ENCODE measurements around the gene ANP32E. TPM values are rescaled to one million over a fixed set of nuclear protein-coding genes. Genes with fewer than 3 reads are reported as not detected.

Gene ANP32E
- polyA plus RNA-seq, 1 of the 3 experiments (the other 2 are of a cell fraction) = 8.2 TPM

- no peaks in the 10 kb centered on the region for H4K20me1 ChIP-seq (ENCODE audit: insufficient read depth)
- TF ChIP-seq USF1 (IDR thresholded peaks at IDR 0.05; ENCODE audit: borderline replicate concordance, low read depth) (no peak), CHD2 (IDR thresholded peaks at IDR 0.05; ENCODE audit: low read length, partially characterized antibody) (no peak), TCF12 (IDR thresholded peaks at IDR 0.05) (no peak)
- H3K9ac ChIP-seq = no peak overlapping the region
- no peaks in the 10 kb centered on the region for H3K9me3 ChIP-seq
- no peak overlapping the region for H3K4me2 ChIP-seq
- peaks cover 10% of the 10 kb centered on the region for H3F3A ChIP-seq (replicated peaks; ENCODE audit: insufficient read depth)
- peaks cover 0 to 2% of the 10 kb centered on the region in 2 experiments; a peak in 1 of 4 replicates for H3K4me1 ChIP-seq (ENCODE audit: control insufficient read depth in 1 of 2, insufficient read depth in 2 of 2, low read depth in 1 of 2, low read length in 1 of 2)
- H3K9me2 ChIP-seq = no peaks in the 10 kb centered on the region
- H2AFZ ChIP-seq (ENCODE audit: low read depth) = no peak overlapping the region
- ChIA-PET POLR2A (no interaction called here), CTCF (interaction anchor here (1.1 to 3.0 kb wide), 2 partner anchors 16 to 19 kb away, joined by 5 to 29 read pairs; no protein-coding TSS in a partner anchor)
- no peaks in the 10 kb centered on the region for H3K79me2 ChIP-seq (ENCODE audit: insufficient read depth)
- H3K27me3 ChIP-seq (ENCODE audit: insufficient read depth) = no peaks in the 10 kb centered on the region
- 92% methylated on average over 7 of the region's 7 CpGs for WGBS (ENCODE audit: low lambda C conversion rate)
- H3K36me3 ChIP-seq (replicated peaks in 1 of 2; ENCODE audit: control insufficient read depth in 1 of 2, insufficient read depth in 2 of 2, low read length in 1 of 2) = no peaks in the 10 kb centered on the region
- no peak for DNase-seq
- H3K4me3 ChIP-seq (ENCODE audit: low read depth in 2 of 2, low read length in 1 of 2) = no peak overlapping the region
- no peak overlapping the region for H3K27ac ChIP-seq (ENCODE audit: low read depth in 2 of 2, low read length in 1 of 2)
Measured at GRCh38 chr1:150185481-150185880, 50.4 kb downstream of the ANP32E start.

DNA sequence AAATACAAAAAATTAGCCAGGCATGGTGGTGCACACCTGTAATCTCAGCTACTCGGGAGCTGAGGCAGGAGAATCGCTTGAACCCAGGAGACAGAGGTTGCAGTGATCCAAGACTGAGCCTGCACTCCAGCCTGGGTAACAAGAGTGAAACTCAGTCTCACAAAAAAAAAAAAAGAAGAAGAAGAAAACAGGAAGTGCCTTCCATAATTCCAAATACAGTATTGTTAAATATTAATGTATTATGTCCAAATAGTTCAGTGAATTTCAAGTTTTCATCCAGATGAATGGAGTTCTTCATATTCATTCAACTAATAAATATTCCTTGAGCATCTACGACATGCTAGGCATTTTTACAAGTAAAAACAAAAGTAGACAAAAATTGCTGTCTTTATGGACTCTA, 52.9 kb downstream of the ANP32E start:
- Histone ChIP-seq H3K9ac (no peak overlapping the region), H3K27ac (ENCODE audit: low read depth in 2 of 2, low read length in 1 of 2) (no peak overlapping the region), H3F3A (replicated peaks; ENCODE audit: insufficient read depth) (peaks cover 10% of the 10 kb centered on the region), H3K4me3 (ENCODE audit: low read depth in 2 of 2, low read length in 1 of 2) (no peak overlapping the region), H3K9me3 (no peaks in the 10 kb centered on the region), H3K4me2 (no peak overlapping the region), H3K4me1 (ENCODE audit: control insufficient read depth in 1 of 2, insufficient read depth in 2 of 2, low read depth in 1 of 2, low read length in 1 of 2) (peaks cover 0 to 2% of the 10 kb centered on the region in 2 experiments; a peak in 1 of 4 replicates), H3K79me2 (ENCODE audit: insufficient read depth) (no peaks in the 10 kb centered on the region), H3K36me3 (replicated peaks in 1 of 2; ENCODE audit: control insufficient read depth in 1 of 2, insufficient read depth in 2 of 2, low read length in 1 of 2) (no peaks in the 10 kb centered on the region), H4K20me1 (ENCODE audit: insufficient read depth) (no peaks in the 10 kb centered on the region), H3K9me2 (no peaks in the 10 kb centered on the region), H3K27me3 (ENCODE audit: insufficient read depth) (no peaks in the 10 kb centered on the region), H2AFZ (ENCODE audit: low read depth) (no peak overlapping the region)
- 95% methylated on average over 3 of the region's 3 CpGs for WGBS (ENCODE audit: low lambda C conversion rate)
- ChIA-PET CTCF (interaction anchor here (0.8 to 3.1 kb wide), 3 partner anchors 14 to 262 kb away, joined by 3 to 11 read pairs (median 3); no protein-coding TSS in a partner anchor), POLR2A (no interaction called here)
- TF ChIP-seq ZBTB33 (IDR thresholded peaks at IDR 0.05; ENCODE audit: borderline replicate concordance, low read depth) = no peak
- TF ChIP-seq RFX5 (IDR thresholded peaks at IDR 0.05; ENCODE audit: low read length) = no peak
- TF ChIP-seq NFIC (IDR thresholded peaks at IDR 0.05; ENCODE audit: borderline replicate concordance) = no peak
- TF ChIP-seq GATA2 (CRISPR knock-in tag; IDR thresholded peaks at IDR 0.05) = no peak
- no peak for TF ChIP-seq USF1 (IDR thresholded peaks at IDR 0.05; ENCODE audit: borderline replicate concordance, low read depth)
- no peak for DNase-seq

DNA sequence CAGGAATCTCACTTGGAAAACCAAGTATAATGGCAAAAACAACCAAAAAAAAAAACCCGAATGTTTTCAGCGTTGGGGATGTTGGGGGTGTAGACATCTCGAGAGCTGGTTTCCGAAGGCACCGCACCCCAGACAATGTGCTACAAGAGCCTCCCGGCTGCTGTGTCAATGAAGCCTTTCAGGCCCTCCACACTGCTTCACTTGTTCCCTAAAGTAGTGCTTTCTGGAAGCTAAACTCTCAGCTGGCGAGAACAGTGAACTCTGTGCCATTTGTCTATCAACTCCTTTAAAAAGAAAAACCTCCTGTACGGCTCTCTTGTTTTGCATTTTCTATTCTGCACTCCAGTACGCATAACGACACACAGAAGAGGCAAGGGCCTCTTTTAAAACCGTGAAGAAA, 53.7 kb downstream of the ANP32E start:
- DNase-seq = no peak
- Histone ChIP-seq H3K4me1 (ENCODE audit: control insufficient read depth in 1 of 2, insufficient read depth in 2 of 2, low read depth in 1 of 2, low read length in 1 of 2) (no peaks in the 10 kb centered on the region), H3K9me3 (no peaks in the 10 kb centered on the region), H3K27ac (ENCODE audit: low read depth in 2 of 2, low read length in 1 of 2) (no peak overlapping the region), H3K4me2 (no peak overlapping the region), H4K20me1 (ENCODE audit: insufficient read depth) (no peaks in the 10 kb centered on the region), H2AFZ (ENCODE audit: low read depth) (no peak overlapping the region), H3K9ac (no peak overlapping the region), H3K27me3 (ENCODE audit: insufficient read depth) (no peaks in the 10 kb centered on the region), H3K36me3 (replicated peaks in 1 of 2; ENCODE audit: control insufficient read depth in 1 of 2, insufficient read depth in 2 of 2, low read length in 1 of 2) (no peaks in the 10 kb centered on the region), H3K9me2 (no peaks in the 10 kb centered on the region), H3K4me3 (ENCODE audit: low read depth in 2 of 2, low read length in 1 of 2) (no peak overlapping the region), H3F3A (replicated peaks; ENCODE audit: insufficient read depth) (peaks cover 3% of the 10 kb centered on the region), H3K79me2 (ENCODE audit: insufficient read depth) (no peaks in the 10 kb centered on the region)
- TF ChIP-seq IRF3 (IDR thresholded peaks at IDR 0.05; ENCODE audit: low read depth, low read length) (no peak), RCOR1 (IDR thresholded peaks at IDR 0.05; ENCODE audit: low read length) (no peak), USF1 (IDR thresholded peaks at IDR 0.05; ENCODE audit: borderline replicate concordance, low read depth) (no peak), USF2 (IDR thresholded peaks at IDR 0.05; ENCODE audit: borderline replicate concordance, low read depth, low read length) (no peak)
- WGBS (ENCODE audit: low lambda C conversion rate) = 89% methylated on average over 11 of the region's 11 CpGs
- CTCF ChIA-PET = interaction anchor here (0.5 to 3.1 kb wide), 3 partner anchors 12 to 22 kb away, joined by 3 to 11 read pairs (median 3); no protein-coding TSS in a partner anchor
- POLR2A ChIA-PET = no interaction called here

Measured in SK-N-SH (cell line).